H1 (cell line): Measurements from ENCODE around the gene AFF2.

Experiments used
- BACH1 ChIP-seq: IDR thresholded peaks from 2 replicates; pipeline ENCODE4 v1.6.1; 2012; ENCODE audit warnings: low read length, improper control_type of control experiment
- EGR1 ChIP-seq: IDR thresholded peaks from 2 replicates; pipeline ENCODE4 v1.6.1; 2011; ENCODE audit warnings: low read depth, low read length, borderline replicate concordance
- POLR2A ChIP-seq, 2 experiments: IDR thresholded peaks; 1 replicate in 1 of 2; 2 replicates in 1 of 2; pipeline ENCODE4 v1.6.1; 2011; ENCODE audit warnings: low read depth in 2 of 2, low read length in 2 of 2, mild to moderate bottlenecking in 2 of 2; ENCODE audit errors: control extremely low read depth in 1 of 2
- POLR2AphosphoS5 ChIP-seq: IDR thresholded peaks from 2 replicates; pipeline ENCODE4 v1.6.1; 2011; ENCODE audit warnings: low read depth, low read length
- TAF1 ChIP-seq: IDR thresholded peaks from 2 replicates; pipeline ENCODE4 v1.6.1; 2011; ENCODE audit warnings: mild to moderate bottlenecking, low read depth, low read length
- TF ChIP-seq, protein P1 (sequence below), 3 experiments: IDR thresholded peaks; 1 replicate in 2 of 3; 2 replicates in 1 of 3; pipeline versions ENCODE4 v1.5.1 to v1.6.1; 2011; ENCODE audit warnings: low read length in 3 of 3, mild to moderate bottlenecking in 3 of 3, inconsistent platforms in 2 of 3, low read depth in 1 of 3, moderate library complexity in 1 of 3; ENCODE audit not compliant: insufficient read depth in 1 of 3; ENCODE audit errors: control extremely low read depth in 1 of 3
- TF ChIP-seq, protein P2 (sequence below): IDR thresholded peaks from 2 replicates; pipeline ENCODE4 v1.6.1; 2011; ENCODE audit warnings: low read depth, mild to moderate bottlenecking, low read length; ENCODE audit not compliant: insufficient read depth
- TF ChIP-seq, protein P3 (sequence below): IDR thresholded peaks from 2 replicates; pipeline ENCODE4 v1.6.1; 2012; ENCODE audit warnings: inconsistent platforms

DNA sequence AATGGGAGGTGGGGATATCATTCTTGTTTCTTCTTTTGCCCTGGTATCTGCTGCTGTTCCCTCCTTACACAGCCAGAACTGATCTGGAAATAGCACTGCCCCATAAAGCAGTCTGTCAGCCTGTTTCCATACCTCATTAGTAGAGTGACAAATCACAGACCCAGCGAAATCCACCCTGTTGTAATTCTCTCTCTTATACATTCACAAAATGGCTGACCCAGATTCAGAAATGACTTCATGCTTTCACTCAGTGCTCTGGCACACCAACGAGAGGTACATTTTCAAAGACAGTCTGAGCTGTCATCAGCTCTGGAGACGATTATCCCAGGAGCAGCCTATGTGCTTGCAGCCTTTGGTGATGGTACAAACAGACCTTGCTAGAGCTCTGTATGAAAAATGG lies 164.6 kb downstream of the AFF2 start:
- TF ChIP-seq, protein P1, sequence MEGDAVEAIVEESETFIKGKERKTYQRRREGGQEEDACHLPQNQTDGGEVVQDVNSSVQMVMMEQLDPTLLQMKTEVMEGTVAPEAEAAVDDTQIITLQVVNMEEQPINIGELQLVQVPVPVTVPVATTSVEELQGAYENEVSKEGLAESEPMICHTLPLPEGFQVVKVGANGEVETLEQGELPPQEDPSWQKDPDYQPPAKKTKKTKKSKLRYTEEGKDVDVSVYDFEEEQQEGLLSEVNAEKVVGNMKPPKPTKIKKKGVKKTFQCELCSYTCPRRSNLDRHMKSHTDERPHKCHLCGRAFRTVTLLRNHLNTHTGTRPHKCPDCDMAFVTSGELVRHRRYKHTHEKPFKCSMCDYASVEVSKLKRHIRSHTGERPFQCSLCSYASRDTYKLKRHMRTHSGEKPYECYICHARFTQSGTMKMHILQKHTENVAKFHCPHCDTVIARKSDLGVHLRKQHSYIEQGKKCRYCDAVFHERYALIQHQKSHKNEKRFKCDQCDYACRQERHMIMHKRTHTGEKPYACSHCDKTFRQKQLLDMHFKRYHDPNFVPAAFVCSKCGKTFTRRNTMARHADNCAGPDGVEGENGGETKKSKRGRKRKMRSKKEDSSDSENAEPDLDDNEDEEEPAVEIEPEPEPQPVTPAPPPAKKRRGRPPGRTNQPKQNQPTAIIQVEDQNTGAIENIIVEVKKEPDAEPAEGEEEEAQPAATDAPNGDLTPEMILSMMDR (IDR thresholded peaks at IDR 0.05; ENCODE audit: control extremely low read depth in 1 of 3, insufficient read depth in 1 of 3, low read depth in 1 of 3, low read length in 3 of 3): no peak
- TF ChIP-seq BACH1 (no peak), POLR2A (IDR thresholded peaks at IDR 0.05; ENCODE audit: control extremely low read depth in 1 of 2, low read depth in 2 of 2, low read length in 2 of 2) (no peak), POLR2AphosphoS5 (no peak), EGR1 (no peak), TAF1 (no peak)
- TF ChIP-seq, protein P2, sequence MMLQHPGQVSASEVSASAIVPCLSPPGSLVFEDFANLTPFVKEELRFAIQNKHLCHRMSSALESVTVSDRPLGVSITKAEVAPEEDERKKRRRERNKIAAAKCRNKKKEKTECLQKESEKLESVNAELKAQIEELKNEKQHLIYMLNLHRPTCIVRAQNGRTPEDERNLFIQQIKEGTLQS: no peak
- TF ChIP-seq, protein P3, sequence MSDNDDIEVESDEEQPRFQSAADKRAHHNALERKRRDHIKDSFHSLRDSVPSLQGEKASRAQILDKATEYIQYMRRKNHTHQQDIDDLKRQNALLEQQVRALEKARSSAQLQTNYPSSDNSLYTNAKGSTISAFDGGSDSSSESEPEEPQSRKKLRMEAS: no peak
